ENCODE measurements around the gene PPP1R16B.

DNA sequence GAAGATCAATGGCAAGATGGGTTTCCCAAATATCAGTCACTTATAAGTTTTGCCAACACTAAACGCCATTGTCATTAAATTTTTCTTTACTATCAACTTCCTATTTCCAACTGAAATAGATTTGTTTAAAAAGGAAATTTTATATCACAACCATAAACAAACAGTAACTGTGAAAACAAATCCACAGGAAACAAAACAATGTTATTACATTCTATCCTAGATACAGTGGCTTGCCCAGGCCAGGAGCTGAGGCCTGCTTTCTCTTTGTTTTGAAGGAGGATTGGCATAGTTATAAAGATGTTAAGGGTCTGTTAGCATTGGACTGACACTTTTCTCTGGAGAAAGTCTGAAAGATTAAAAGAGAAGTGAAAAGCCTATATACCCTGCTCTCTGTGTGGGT lies 24.9 kb downstream of the PPP1R16B start:
- TF ChIP-seq TARDBP (IDR thresholded peaks at IDR 0.05) (no peak), ELF4 (IDR thresholded peaks at IDR 0.05) (no peak), SP1 (IDR thresholded peaks at IDR 0.05) (no peak), FOXA1 (IDR thresholded peaks at IDR 0.05) (no peak), BHLHE40 (IDR thresholded peaks at IDR 0.05; ENCODE audit: borderline replicate concordance) (no peak), FOXK2 (IDR thresholded peaks at IDR 0.05) (no peak), PKNOX1 (IDR thresholded peaks at IDR 0.05) (no peak)
